Naive thymus-derived CD4-positive, alpha-beta T cell (primary cell): ENCODE measurements around the gene CALHM4. TPM values are rescaled to one million over a fixed set of nuclear protein-coding genes. Genes with fewer than 3 reads are reported as not detected.
"Not testable (repeated sequence)": the region's sequence is repeated elsewhere in the genome, so short reads cannot be mapped to it uniquely, and the experiment has no call there.

Source experiments
- ATAC-seq: fragments of 150-1000 bp; cut with Tn5 transposase; 2 replicates; pipeline ENCODE4 v1.10.0; 2021; ENCODE audit warnings: mild to moderate bottlenecking, moderate library complexity
- CTCF ChIA-PET: fragments of 350-600 bp; sonication (Branson Sonifier 250); formaldehyde crosslinking; loops from one replicate; lab custom pipeline; 2021; ENCODE audit warnings: antibody characterized with exemption; lab: Charles Lee
- POLR2A ChIA-PET: fragments of 350-600 bp; sonication (Branson Sonifier 250); formaldehyde crosslinking; loops from one replicate; lab custom pipeline; 2021; ENCODE audit warnings: antibody characterized with exemption, inconsistent platforms; lab: Charles Lee
- DNase-seq, 9 donors: peaks; one replicate each; pipeline versions ENCODE4 v3.0.0 to v3.0.0-alpha.2; 2020 to 2022; ENCODE audit warnings: mixed read lengths in 1 of 9
- H3K27ac ChIP-seq: one replicate; pipeline ENCODE4 v1.7.0; 2013; ENCODE audit warnings: mild to moderate bottlenecking, low read depth, low read length, moderate library complexity
- H3K27me3 ChIP-seq, 2 donors: one replicate each; pipeline ENCODE4 v1.7.0; 2013; ENCODE audit warnings: low read length in 2 of 2, mild to moderate bottlenecking in 2 of 2, moderate library complexity in 2 of 2; ENCODE audit not compliant: control insufficient read depth in 2 of 2, insufficient read depth in 2 of 2
- H3K36me3 ChIP-seq, 3 experiments: 1 replicate in 2 of 3; 2 replicates in 1 of 3; pipeline ENCODE4 v1.7.0; 2013; ENCODE audit warnings: low read length in 3 of 3, mild to moderate bottlenecking in 3 of 3, moderate library complexity in 1 of 3; ENCODE audit not compliant: insufficient read depth in 3 of 3, control insufficient read depth in 2 of 3
- H3K4me1 ChIP-seq, 2 donors: one replicate each; pipeline ENCODE4 v1.7.0; 2013; ENCODE audit warnings: low read length in 2 of 2, mild to moderate bottlenecking in 2 of 2, moderate library complexity in 1 of 2; ENCODE audit not compliant: control insufficient read depth in 2 of 2, insufficient read depth in 2 of 2
- H3K4me3 ChIP-seq: 2 replicates; pipeline ENCODE4 v1.7.0; 2013; ENCODE audit warnings: mild to moderate bottlenecking, low read length
- H3K9me3 ChIP-seq, 3 experiments: 1 replicate in 2 of 3; 2 replicates in 1 of 3; pipeline ENCODE4 v1.7.0; 2013; ENCODE audit warnings: low read length in 3 of 3; ENCODE audit not compliant: control insufficient read depth in 2 of 3
- H3K27ac Mint-ChIP-seq, 9 donors: one replicate each; pipeline ENCODE4 v1.8.0; 2020 to 2022; ENCODE audit warnings: mixed read lengths in 9 of 9, mild to moderate bottlenecking in 8 of 9, moderate library complexity in 5 of 9, inconsistent platforms in 2 of 9
- H3K27me3 Mint-ChIP-seq, 5 donors: one replicate each; pipeline ENCODE4 v1.8.0; 2021 to 2022; ENCODE audit warnings: mixed read lengths in 5 of 5, mild to moderate bottlenecking in 1 of 5
- H3K36me3 Mint-ChIP-seq, 5 donors: one replicate each; pipeline ENCODE4 v1.8.0; 2020 to 2022; ENCODE audit warnings: mixed read lengths in 5 of 5, mild to moderate bottlenecking in 3 of 5, inconsistent platforms in 1 of 5
- H3K4me1 Mint-ChIP-seq, 7 donors: one replicate each; pipeline ENCODE4 v1.8.0; 2020 to 2022; ENCODE audit warnings: mixed read lengths in 7 of 7, mild to moderate bottlenecking in 3 of 7, inconsistent platforms in 1 of 7
- H3K4me3 Mint-ChIP-seq, 10 donors: one replicate each; pipeline ENCODE4 v1.8.0; 2020 to 2022; ENCODE audit warnings: mild to moderate bottlenecking in 10 of 10, mixed read lengths in 10 of 10, moderate library complexity in 6 of 10, inconsistent platforms in 2 of 10
- H3K9me3 Mint-ChIP-seq, 11 donors: one replicate each; pipeline ENCODE4 v1.8.0; 2020 to 2022; ENCODE audit warnings: mixed read lengths in 11 of 11, mild to moderate bottlenecking in 4 of 11, inconsistent platforms in 1 of 11, moderate library complexity in 1 of 11
- intact Hi-C, 2 donors: fragments of 100-400 bp; cut with micrococcal nuclease; formaldehyde crosslinking; loops; one replicate each; pipeline ENCODE4 v1.15.1; 2023
- polyA plus RNA-seq, 2 donors: library from polyadenylated mRNA; unstranded; fragments of 300-500 nt; fragmentation: Illumina TruSeq; gene quantifications; one replicate each; pipeline ENCODE4 v1.2.3, GENCODE V29; 2021
- total RNA-seq, 6 experiments: library from RNA in 5 of 6; stranded (reverse) in 5 of 6; gene quantifications; 1 replicate in 5 of 6; 2 replicates in 1 of 6; pipeline ENCODE4 v1.2.3 and lab custom pipeline; 2021 to 2026

CALHM4 gene
- total and polyA plus RNA-seq, 7 experiments from 2014 or later, result not detected

DNA sequence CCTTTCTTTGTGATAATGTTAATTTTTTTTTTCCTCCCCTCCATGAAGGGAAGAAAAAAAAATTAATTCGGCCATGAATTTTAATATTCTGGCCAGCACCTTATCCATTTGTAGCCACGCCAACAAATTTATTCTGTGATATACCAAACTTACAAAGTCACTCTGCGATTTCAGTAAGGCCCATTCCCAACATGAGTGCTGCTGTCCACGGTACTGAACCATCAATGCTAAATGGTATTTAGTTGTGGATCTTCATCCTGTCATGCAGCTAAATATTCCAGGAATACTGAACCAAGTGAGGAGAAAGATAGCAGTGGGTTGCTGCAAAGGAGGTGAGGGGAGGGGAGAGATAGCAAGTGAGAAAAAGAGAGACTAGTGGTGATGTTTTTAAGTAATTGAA is 43.3 kb downstream of the CALHM4 start:
- Mint-ChIP-seq H3K36me3 (peaks cover 7 to 68% (median 65%) of the 10 kb centered on the region in 5 donors), H3K9me3 (peaks cover 0 to 5% (median 0%) of the 10 kb centered on the region in 11 donors), H3K27me3 (no peaks in the 10 kb centered on the region), H3K4me3 (no peak overlapping the region), H3K4me1 (peaks cover 0 to 2% (median 0%) of the 10 kb centered on the region in 7 donors), H3K27ac (no peak overlapping the region)
- peaks cover 0 to 31% (median 3%) of the 10 kb centered on the region in 3 experiments for H3K36me3 ChIP-seq
- intact Hi-C loops, result no loop called here
- H3K4me3 ChIP-seq, result no peak overlapping the region
- CTCF ChIA-PET, result no interaction called here
- H3K9me3 ChIP-seq, result no peaks in the 10 kb centered on the region
- DNase-seq (no peak), ATAC-seq (no peak)
- no peak overlapping the region for H3K27ac ChIP-seq
- POLR2A ChIA-PET, result no interaction called here
- no peaks in the 10 kb centered on the region for H3K27me3 ChIP-seq
- no peaks in the 10 kb centered on the region for H3K4me1 ChIP-seq

DNA sequence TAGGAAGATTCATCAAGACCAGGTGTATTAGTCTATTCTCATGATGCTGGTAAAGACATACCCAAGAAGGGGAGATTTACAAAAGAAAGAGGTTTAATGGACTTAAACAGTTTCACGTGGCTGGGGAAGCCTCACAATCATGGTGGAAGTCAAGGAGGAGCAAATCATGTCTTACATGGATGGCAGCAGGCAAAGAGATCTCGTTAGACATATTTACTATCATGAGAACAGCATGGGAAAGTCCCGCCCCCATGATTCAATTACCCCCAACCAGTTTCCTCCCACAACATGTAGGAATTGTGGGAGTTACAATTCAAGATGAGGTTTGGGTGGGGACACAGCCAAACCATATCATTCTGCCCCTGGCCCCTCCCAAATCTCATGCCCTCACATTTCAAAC is 50.4 kb downstream of the CALHM4 start:
- ATAC-seq, H3K27me3 ChIP-seq, H3K27me3 Mint-ChIP-seq, DNase-seq, H3K4me3 Mint-ChIP-seq, CTCF ChIA-PET, H3K27ac ChIP-seq, H3K36me3 ChIP-seq, H3K27ac Mint-ChIP-seq, H3K4me3 ChIP-seq, H3K9me3 ChIP-seq, intact Hi-C loops, H3K4me1 ChIP-seq, H3K4me1 Mint-ChIP-seq, POLR2A ChIA-PET: not testable (repeated sequence)
- H3K9me3 Mint-ChIP-seq, result peaks cover 2 to 26% (median 16%) of the 10 kb centered on the region in 11 donors
- H3K36me3 Mint-ChIP-seq, result peaks cover 7 to 76% (median 61%) of the 10 kb centered on the region in 5 donors

- H3K27me3 Mint-ChIP-seq, H3K27me3 ChIP-seq, H3K4me3 Mint-ChIP-seq, H3K9me3 ChIP-seq, H3K4me1 Mint-ChIP-seq, H3K4me1 ChIP-seq, DNase-seq, intact Hi-C loops, H3K36me3 ChIP-seq, H3K27ac Mint-ChIP-seq, POLR2A ChIA-PET, ATAC-seq, CTCF ChIA-PET, H3K27ac ChIP-seq, H3K4me3 ChIP-seq: not testable (repeated sequence)
- H3K36me3 Mint-ChIP-seq, result peaks cover 7 to 70% (median 55%) of the 10 kb centered on the region in 5 donors
- peaks cover 2 to 26% (median 16%) of the 10 kb centered on the region in 11 donors for H3K9me3 Mint-ChIP-seq
Observed at GRCh38 chr6:116604868-116605267, 51.3 kb downstream of the CALHM4 start.

- POLR2A ChIA-PET, result no interaction called here
- intact Hi-C loops, result no loop called here
- H3K36me3 Mint-ChIP-seq, result peaks cover 7 to 63% (median 47%) of the 10 kb centered on the region in 5 donors
Observed at GRCh38 chr6:116605935-116606334, 52.4 kb downstream of the CALHM4 start.

More at GRCh38 chr6:116605935-116606334, 52.4 kb downstream of the CALHM4 start:
- CTCF ChIA-PET, result no interaction called here
- peaks cover 0 to 8% (median 0%) of the 10 kb centered on the region in 3 experiments for H3K36me3 ChIP-seq
- H3K9me3 ChIP-seq, result peaks cover 0 to 3% (median 0%) of the 10 kb centered on the region in 3 experiments
- H3K27me3 ChIP-seq, result no peaks in the 10 kb centered on the region
- Mint-ChIP-seq H3K27ac (no peak overlapping the region), H3K4me3 (no peak overlapping the region), H3K27me3 (peaks cover 0 to 10% (median 2%) of the 10 kb centered on the region in 5 donors), H3K9me3 (peaks cover 0 to 26% (median 16%) of the 10 kb centered on the region in 11 donors), H3K4me1 (no peaks in the 10 kb centered on the region)
- H3K4me1 ChIP-seq, result no peaks in the 10 kb centered on the region
- DNase-seq, result no peak
- no peak overlapping the region for H3K4me3 ChIP-seq
- H3K27ac ChIP-seq, result no peak overlapping the region
- ATAC-seq, result no peak

Other genes with a start within 250 kb of the CALHM4 start
- 10 to 100 TPM in 2 of 5 experiments, 1 to 10 TPM in 3; 3.2 to 23.0 (median 7.7) TPM for gene DSE, start 182.8 kb upstream of the CALHM4 start, total RNA-seq
- gene DSE, start 182.8 kb upstream of the CALHM4 start, polyA plus RNA-seq, result 1 to 10 TPM; 4.4 to 4.8 TPM
- gene CALHM6, start 92.4 kb upstream of the CALHM4 start, total RNA-seq, result 10 to 100 TPM in 2 of 5 experiments, 1 to 10 TPM in 3; 3.0 to 79.3 (median 5.6) TPM
- gene CALHM6, start 92.4 kb upstream of the CALHM4 start, polyA plus RNA-seq, result 10 to 100 TPM; 24.4 to 52.1 TPM
- not detected for gene CALHM5, start 42.1 kb upstream of the CALHM4 start, total RNA-seq
- gene CALHM5, start 42.1 kb upstream of the CALHM4 start, polyA plus RNA-seq, result not detected
- not detected for gene TRAPPC3L, start 8.1 kb upstream of the CALHM4 start, total RNA-seq
- not detected for gene TRAPPC3L, start 8.1 kb upstream of the CALHM4 start, polyA plus RNA-seq
- gene RWDD1, start 17.8 kb downstream of the CALHM4 start, total RNA-seq, result 10 to 100 TPM; 33.2 to 39.9 (median 36.7) TPM
- gene RWDD1, start 17.8 kb downstream of the CALHM4 start, polyA plus RNA-seq, result 10 to 100 TPM; 35.0 to 68.5 TPM
- 1 to 10 TPM in 1 of 5 experiments, under 1 TPM in 4; 0.53 to 1.3 (median 0.73) TPM for gene RSPH4A, start 62.7 kb downstream of the CALHM4 start, total RNA-seq
- not detected for gene RSPH4A, start 62.7 kb downstream of the CALHM4 start, polyA plus RNA-seq
- 10 to 100 TPM; 12.3 to 14.6 (median 13.7) TPM for gene ZUP1, start 115.0 kb downstream of the CALHM4 start, total RNA-seq
- 1 to 10 TPM; 3.7 to 6.6 TPM for gene ZUP1, start 115.0 kb downstream of the CALHM4 start, polyA plus RNA-seq
- gene KPNA5, start 127.5 kb downstream of the CALHM4 start, total RNA-seq, result 10 to 100 TPM; 11.0 to 78.2 (median 53.2) TPM
- 10 to 100 TPM; 13.9 to 19.6 TPM for gene KPNA5, start 127.5 kb downstream of the CALHM4 start, polyA plus RNA-seq
- gene FAM162B, start 212.0 kb downstream of the CALHM4 start, total RNA-seq, result not detected
- gene FAM162B, start 212.0 kb downstream of the CALHM4 start, polyA plus RNA-seq, result not detected